ENCODE measurements around the gene HLA-G.

The HLA-G gene

GRCh38 chr6:29815118-29815750 is 12.4 kb upstream of the HLA-G start:
- no peak for DNase-seq (ENCODE audit: low read depth, low spot score)
- H3K36me3 ChIP-seq (ENCODE audit: insufficient read depth, insufficient read length, low read length) = no peaks in the 10 kb centered on the region
- no peak overlapping the region for H3K4me3 ChIP-seq (ENCODE audit: insufficient read length, low read depth)
- no peaks in the 10 kb centered on the region for H3K4me1 ChIP-seq (ENCODE audit: insufficient read depth, insufficient read length)
- H3K27me3 ChIP-seq (ENCODE audit: insufficient read depth, insufficient read length) = no peaks in the 10 kb centered on the region
- TF ChIP-seq YY1 (IDR thresholded peaks at IDR 0.05; ENCODE audit: insufficient read depth, insufficient read length) (no peak), SUZ12 (IDR thresholded peaks at IDR 0.05; ENCODE audit: extremely low read depth, insufficient read depth, insufficient read length) (no peak), ZNF274 (IDR thresholded peaks at IDR 0.05; ENCODE audit: low read depth, low read length) (no peak)
- H3K9me3 ChIP-seq (ENCODE audit: insufficient read depth, low read length) = no peaks in the 10 kb centered on the region
- no peak overlapping the region for H3K9ac ChIP-seq (ENCODE audit: insufficient read length, low read depth)

DNA sequence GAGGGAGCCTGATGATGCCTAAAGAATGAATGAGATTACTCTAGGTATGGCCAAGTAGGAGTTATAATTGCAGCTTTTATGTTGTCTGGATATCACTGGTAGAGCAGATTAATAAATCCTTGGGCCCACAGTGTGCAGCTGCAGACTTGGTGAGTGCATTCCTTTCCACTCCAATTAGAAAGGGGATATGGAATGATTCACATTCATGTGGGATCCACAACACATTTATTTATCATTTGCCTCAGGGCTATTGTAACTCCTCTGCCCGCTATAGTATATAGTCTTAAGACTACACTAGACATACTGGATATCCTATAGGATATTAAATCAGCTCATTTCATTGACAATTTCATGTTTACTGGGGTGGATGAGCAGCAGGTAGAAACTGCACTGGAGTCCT is 11.6 kb upstream of the HLA-G start:
- no peak for TF ChIP-seq YY1 (IDR thresholded peaks at IDR 0.05; ENCODE audit: insufficient read depth, insufficient read length)
- TF ChIP-seq ZNF274 (IDR thresholded peaks at IDR 0.05; ENCODE audit: low read depth, low read length) = no peak
- no peak for TF ChIP-seq SUZ12 (IDR thresholded peaks at IDR 0.05; ENCODE audit: extremely low read depth, insufficient read depth, insufficient read length)
- no peak overlapping the region for H3K9ac ChIP-seq (ENCODE audit: insufficient read length, low read depth)
- no peak overlapping the region for H3K4me3 ChIP-seq (ENCODE audit: insufficient read length, low read depth)
- DNase-seq (ENCODE audit: low read depth, low spot score) = no peak
- H3K36me3 ChIP-seq (ENCODE audit: insufficient read depth, insufficient read length, low read length) = no peaks in the 10 kb centered on the region
- no peaks in the 10 kb centered on the region for H3K9me3 ChIP-seq (ENCODE audit: insufficient read depth, low read length)
- no peaks in the 10 kb centered on the region for H3K27me3 ChIP-seq (ENCODE audit: insufficient read depth, insufficient read length)
- H3K4me1 ChIP-seq (ENCODE audit: insufficient read depth, insufficient read length) = no peaks in the 10 kb centered on the region

DNA sequence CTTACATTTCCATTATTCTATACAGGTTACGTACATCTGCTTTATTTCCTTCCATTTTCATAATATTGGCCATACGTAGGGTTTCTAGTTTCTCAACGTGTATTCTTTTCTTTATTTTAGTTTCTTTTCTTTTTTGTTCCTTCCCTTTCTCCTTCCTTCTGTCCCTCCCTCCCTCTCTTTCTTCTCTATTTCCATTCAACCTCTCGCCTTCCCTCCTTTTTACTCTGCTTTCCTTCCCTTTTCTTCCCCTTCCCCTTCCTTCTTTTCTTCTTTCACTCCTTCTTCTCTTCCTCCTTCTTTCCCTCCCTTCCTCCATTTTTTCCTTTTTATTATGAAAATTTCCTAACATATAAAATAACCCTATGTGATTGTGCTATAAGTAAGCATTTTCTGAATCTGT is 8.7 kb upstream of the HLA-G start:
- no peaks in the 10 kb centered on the region for H3K27me3 ChIP-seq (ENCODE audit: insufficient read depth, insufficient read length)
- no peaks in the 10 kb centered on the region for H3K36me3 ChIP-seq (ENCODE audit: insufficient read depth, insufficient read length, low read length)
- no peaks in the 10 kb centered on the region for H3K9me3 ChIP-seq (ENCODE audit: insufficient read depth, low read length)
- TF ChIP-seq ZNF274 (IDR thresholded peaks at IDR 0.05; ENCODE audit: low read depth, low read length) (no peak), SUZ12 (IDR thresholded peaks at IDR 0.05; ENCODE audit: extremely low read depth, insufficient read depth, insufficient read length) (no peak)
- H3K9ac ChIP-seq (ENCODE audit: insufficient read length, low read depth) = no peak overlapping the region
- no peak overlapping the region for H3K4me3 ChIP-seq (ENCODE audit: insufficient read length, low read depth)
- no peaks in the 10 kb centered on the region for H3K4me1 ChIP-seq (ENCODE audit: insufficient read depth, insufficient read length)
- DNase-seq (ENCODE audit: low read depth, low spot score) = no peak

- peaks cover 27% of the 10 kb centered on the region for H3K27me3 ChIP-seq (ENCODE audit: insufficient read depth, insufficient read length)
- H3K9me3 ChIP-seq (ENCODE audit: insufficient read depth, low read length) = no peaks in the 10 kb centered on the region
- TF ChIP-seq SUZ12 (IDR thresholded peaks at IDR 0.05; ENCODE audit: extremely low read depth, insufficient read depth, insufficient read length) (no peak), YY1 (IDR thresholded peaks at IDR 0.05; ENCODE audit: insufficient read depth, insufficient read length) (no peak), ZNF274 (IDR thresholded peaks at IDR 0.05; ENCODE audit: low read depth, low read length) (no peak)
- H3K36me3 ChIP-seq (ENCODE audit: insufficient read depth, insufficient read length, low read length) = no peaks in the 10 kb centered on the region
- no peak overlapping the region for H3K4me3 ChIP-seq (ENCODE audit: insufficient read length, low read depth)
- no peaks in the 10 kb centered on the region for H3K4me1 ChIP-seq (ENCODE audit: insufficient read depth, insufficient read length)
- DNase-seq (ENCODE audit: low read depth, low spot score) = no peak
- no peak overlapping the region for H3K9ac ChIP-seq (ENCODE audit: insufficient read length, low read depth)
Observed at GRCh38 chr6:29824144-29824543, 3.5 kb upstream of the HLA-G start.

DNA sequence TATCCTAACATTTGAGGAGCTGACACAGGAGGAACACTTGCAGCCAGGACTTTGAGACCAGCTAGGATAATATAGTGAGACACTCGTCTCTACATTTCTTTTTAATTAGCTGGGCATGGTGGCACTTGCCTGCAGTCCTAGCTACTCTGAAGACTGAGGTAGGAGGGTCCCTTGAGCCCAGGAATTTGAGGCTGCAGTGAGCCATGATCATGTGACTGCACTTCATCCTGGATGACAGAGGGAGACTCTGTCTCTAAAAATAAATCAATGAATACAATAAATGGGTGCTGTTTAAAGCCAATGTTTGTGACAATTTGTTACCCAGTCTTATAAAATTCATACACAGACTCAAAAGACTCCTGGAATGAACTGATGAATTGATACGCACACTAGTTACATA is 1.8 kb upstream of the HLA-G start:
- Histone ChIP-seq H3K27me3 (ENCODE audit: insufficient read depth, insufficient read length) (peaks cover 32% of the 10 kb centered on the region), H3K9me3 (ENCODE audit: insufficient read depth, low read length) (no peaks in the 10 kb centered on the region), H3K4me1 (ENCODE audit: insufficient read depth, insufficient read length) (no peaks in the 10 kb centered on the region), H3K9ac (ENCODE audit: insufficient read length, low read depth) (no peak overlapping the region), H3K36me3 (ENCODE audit: insufficient read depth, insufficient read length, low read length) (no peaks in the 10 kb centered on the region), H3K4me3 (ENCODE audit: insufficient read length, low read depth) (no peak overlapping the region)
- no peak for TF ChIP-seq SUZ12 (IDR thresholded peaks at IDR 0.05; ENCODE audit: extremely low read depth, insufficient read depth, insufficient read length)
- TF ChIP-seq ZNF274 (IDR thresholded peaks at IDR 0.05; ENCODE audit: low read depth, low read length) = no peak
- TF ChIP-seq YY1 (IDR thresholded peaks at IDR 0.05; ENCODE audit: insufficient read depth, insufficient read length) = no peak
- no peak for DNase-seq (ENCODE audit: low read depth, low spot score)

- Histone ChIP-seq H3K9ac (ENCODE audit: insufficient read length, low read depth) (no peak overlapping the region), H3K9me3 (ENCODE audit: insufficient read depth, low read length) (no peaks in the 10 kb centered on the region), H3K4me1 (ENCODE audit: insufficient read depth, insufficient read length) (no peaks in the 10 kb centered on the region), H3K4me3 (ENCODE audit: insufficient read length, low read depth) (no peak overlapping the region), H3K27me3 (ENCODE audit: insufficient read depth, insufficient read length) (peaks cover 32% of the 10 kb centered on the region), H3K36me3 (ENCODE audit: insufficient read depth, insufficient read length, low read length) (no peaks in the 10 kb centered on the region)
- TF ChIP-seq YY1 (IDR thresholded peaks at IDR 0.05; ENCODE audit: insufficient read depth, insufficient read length) (no peak), ZNF274 (IDR thresholded peaks at IDR 0.05; ENCODE audit: low read depth, low read length) (no peak), SUZ12 (IDR thresholded peaks at IDR 0.05; ENCODE audit: extremely low read depth, insufficient read depth, insufficient read length) (no peak)
- no peak for DNase-seq (ENCODE audit: low read depth, low spot score)
Observed at GRCh38 chr6:29826271-29826670, 1.4 kb upstream of the HLA-G start.

DNA sequence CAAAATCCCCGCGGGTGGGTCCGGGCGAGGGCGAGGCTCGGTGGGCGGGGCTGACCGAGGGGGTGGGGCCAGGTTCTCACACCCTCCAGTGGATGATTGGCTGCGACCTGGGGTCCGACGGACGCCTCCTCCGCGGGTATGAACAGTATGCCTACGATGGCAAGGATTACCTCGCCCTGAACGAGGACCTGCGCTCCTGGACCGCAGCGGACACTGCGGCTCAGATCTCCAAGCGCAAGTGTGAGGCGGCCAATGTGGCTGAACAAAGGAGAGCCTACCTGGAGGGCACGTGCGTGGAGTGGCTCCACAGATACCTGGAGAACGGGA is 809 bp downstream of the HLA-G start:
- peaks cover 37% of the 10 kb centered on the region for H3K27me3 ChIP-seq (ENCODE audit: insufficient read depth, insufficient read length)
- TF ChIP-seq YY1 (IDR thresholded peaks at IDR 0.05; ENCODE audit: insufficient read depth, insufficient read length) (no peak), ZNF274 (IDR thresholded peaks at IDR 0.05; ENCODE audit: low read depth, low read length) (no peak), SUZ12 (IDR thresholded peaks at IDR 0.05; ENCODE audit: extremely low read depth, insufficient read depth, insufficient read length) (no peak)
- no peak overlapping the region for H3K4me3 ChIP-seq (ENCODE audit: insufficient read length, low read depth)
- H3K36me3 ChIP-seq (ENCODE audit: insufficient read depth, insufficient read length, low read length) = no peaks in the 10 kb centered on the region
- H3K9me3 ChIP-seq (ENCODE audit: insufficient read depth, low read length) = no peaks in the 10 kb centered on the region
- no peak for DNase-seq (ENCODE audit: low read depth, low spot score)
- no peaks in the 10 kb centered on the region for H3K4me1 ChIP-seq (ENCODE audit: insufficient read depth, insufficient read length)
- no peak overlapping the region for H3K9ac ChIP-seq (ENCODE audit: insufficient read length, low read depth)

Data from NT2/D1 (cell line).